HG03521 (cell line): ENCODE measurements around the gene EFCAB12.

Experiments
- ATAC-seq: cut with Tn5 transposase; IDR thresholded peaks from one replicate; pipeline ENCODE4 v1.9.1; 2021; ENCODE audit warnings: mild to moderate bottlenecking, moderate library complexity; ENCODE audit not compliant: unreplicated experiment

EFCAB12 gene

GRCh38 chr3:129428376-129429079 is at the start of gene EFCAB12:
Gene EFCAB12, minus strand, starts transcription at chr3:129428636. Its CDS starts 148 bp downstream, at chr3:129428488.
- peak; percentile 92 for ATAC-seq

DNA sequence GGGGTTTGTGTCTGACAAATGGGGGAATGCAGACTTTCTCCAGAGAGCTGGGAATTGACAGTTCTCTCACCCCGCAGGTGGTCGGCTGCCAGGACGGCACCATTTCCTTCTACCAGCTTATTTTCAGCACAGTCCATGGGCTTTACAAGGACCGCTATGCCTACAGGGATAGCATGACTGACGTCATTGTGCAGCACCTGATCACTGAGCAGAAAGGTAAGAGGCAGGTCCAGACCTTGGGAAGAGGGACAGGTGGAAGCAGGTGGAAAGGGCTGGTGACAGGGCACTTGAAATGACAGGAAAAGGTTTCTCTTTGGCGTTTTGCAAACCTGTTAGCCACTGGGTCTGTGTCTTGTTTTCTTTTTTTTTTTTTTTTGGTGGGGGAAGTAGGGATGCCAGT is 48.1 kb upstream of the EFCAB12 start:
- ATAC-seq: no peak

- ATAC-seq: no peak
Measured at GRCh38 chr3:129475863-129476262, 47.4 kb upstream of the EFCAB12 start.

DNA sequence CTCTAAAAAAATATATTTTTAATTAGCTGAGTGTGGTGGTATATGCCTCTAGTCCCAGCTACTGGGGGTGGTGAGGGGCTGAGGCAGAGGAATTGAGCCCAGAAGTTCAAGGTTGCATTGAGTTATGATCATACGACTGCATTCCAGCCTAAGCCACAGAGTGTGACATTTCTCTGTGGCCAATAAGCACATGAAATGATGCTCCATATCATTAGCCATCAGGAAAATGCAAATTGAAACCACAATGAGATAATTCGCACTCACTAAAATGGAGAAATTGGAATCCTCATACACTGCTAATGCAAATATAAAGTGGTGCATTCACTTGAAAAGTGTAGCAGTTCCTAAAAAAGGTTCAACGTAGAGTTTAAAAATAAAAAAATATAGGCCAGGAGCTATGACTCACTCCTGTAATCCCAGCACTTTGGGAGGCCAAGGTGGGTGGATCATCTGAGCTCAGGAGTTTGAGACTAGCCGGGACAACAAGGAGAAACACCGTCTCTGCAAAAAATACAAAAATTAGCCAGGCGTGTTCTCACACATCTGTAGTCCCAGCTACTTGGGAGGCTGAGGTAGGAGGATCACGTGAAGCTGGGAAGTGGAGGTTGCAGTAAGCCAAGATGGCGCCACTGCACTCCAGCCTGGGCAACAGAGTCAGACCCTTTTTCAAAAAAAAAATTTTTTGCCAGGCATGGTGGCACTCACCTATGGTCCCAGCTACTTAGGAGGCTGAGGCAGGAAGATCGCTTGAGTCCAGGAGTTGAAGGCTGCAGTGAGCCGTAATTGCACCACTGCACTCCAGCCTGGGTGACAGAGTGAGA is 46.8 kb upstream of the EFCAB12 start:
- ATAC-seq: no peak

- ATAC-seq: no peak
Measured at GRCh38 chr3:129473769-129474152, 45.3 kb upstream of the EFCAB12 start.

- ATAC-seq: no peak
Measured at GRCh38 chr3:129473067-129473768, 44.8 kb upstream of the EFCAB12 start.

DNA sequence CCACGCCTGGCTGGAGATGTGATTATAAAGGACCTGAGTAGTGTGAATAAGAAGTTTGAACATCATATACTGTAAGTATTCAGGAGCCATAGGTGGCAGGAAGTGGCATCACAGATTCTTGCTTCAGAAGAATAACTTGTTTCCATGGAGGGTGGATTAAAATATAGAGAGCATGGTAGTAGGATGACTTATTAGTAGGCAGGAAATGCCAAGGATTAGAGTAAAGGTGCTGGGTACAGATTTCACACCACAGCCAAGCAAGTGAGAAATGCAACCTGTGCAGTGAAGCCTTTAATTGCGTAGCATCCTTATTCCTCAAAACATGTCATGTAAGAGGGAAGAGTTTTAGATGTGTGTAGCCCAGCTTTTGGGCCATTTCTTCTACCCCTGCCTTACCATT is 42.4 kb upstream of the EFCAB12 start:
- no peak for ATAC-seq

GRCh38 chr3:129469026-129469425 is 40.6 kb upstream of the EFCAB12 start:
- no peak for ATAC-seq

- no peak for ATAC-seq
Measured at GRCh38 chr3:129467932-129468331, 39.5 kb upstream of the EFCAB12 start.

DNA sequence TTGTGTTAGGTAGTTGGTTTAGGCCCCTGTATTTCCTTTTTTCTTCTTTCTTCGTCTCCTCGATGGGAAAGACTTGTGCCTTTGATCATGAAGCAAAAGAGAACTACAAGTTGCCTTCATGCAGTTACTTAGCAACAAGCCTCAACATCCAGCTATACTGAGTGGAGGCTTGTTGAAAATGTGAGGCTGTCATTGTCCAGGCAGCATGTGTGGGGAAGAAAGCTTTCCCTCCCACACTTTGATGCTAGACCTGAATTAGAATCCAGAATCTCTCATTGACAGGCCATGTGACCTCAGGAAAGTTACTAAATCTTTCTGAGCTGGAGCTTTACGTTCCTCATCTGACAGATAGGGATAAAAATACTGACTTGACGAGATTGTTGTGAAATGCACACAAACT is 35.3 kb upstream of the EFCAB12 start:
- ATAC-seq: no peak

DNA sequence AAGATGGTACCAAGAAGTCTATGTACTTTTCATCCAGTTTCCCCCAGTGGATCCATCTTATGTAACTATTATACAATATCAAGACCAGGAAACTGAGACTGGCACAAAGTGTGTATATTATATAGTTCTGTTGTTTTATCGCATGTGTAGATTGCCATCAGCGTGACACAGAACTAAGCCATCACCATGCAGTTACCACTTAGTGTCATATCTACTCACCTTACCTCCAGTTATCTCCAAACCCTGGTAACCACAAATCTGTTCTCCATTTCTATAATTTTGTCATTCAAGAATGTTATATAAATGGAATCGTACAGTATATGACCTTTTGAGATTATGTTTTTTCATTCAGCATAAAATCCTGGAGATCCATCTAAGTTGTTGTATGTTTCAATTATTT is 34.7 kb upstream of the EFCAB12 start:
- no peak for ATAC-seq

- no peak for ATAC-seq
Measured at GRCh38 chr3:129462361-129462968, 34.0 kb upstream of the EFCAB12 start.

DNA sequence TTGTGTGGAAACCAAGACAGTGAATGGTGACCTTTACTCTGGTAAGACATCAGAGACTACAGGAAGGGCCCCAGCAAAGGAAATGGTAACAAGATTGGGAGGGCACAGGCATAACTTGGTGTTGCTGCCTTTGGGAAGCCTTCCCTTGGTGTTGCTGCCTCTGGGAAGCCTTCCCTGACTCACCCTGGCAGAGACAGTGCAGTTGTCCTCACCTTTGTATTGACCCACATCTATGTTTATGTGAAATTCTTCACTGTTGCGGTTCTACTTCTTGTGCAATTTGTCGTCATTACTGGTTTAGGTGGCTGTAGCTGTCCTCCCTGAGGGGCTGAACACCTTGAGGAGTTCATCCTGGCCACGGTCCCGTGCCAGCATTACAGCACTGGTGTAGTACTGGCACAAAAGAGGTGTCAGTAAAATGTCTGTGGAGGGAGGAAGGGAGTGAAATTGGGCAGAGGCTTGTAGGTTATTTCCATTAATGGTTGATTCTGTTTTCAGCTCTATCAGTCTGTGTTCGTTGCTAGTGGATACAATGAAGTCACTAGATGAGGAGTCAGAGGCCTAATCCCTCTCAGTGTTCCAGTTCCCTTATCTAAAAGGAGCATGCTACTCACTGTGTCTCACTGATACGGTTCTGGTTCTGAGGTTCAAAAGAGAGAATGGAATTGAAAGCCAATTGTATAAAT is 33.2 kb upstream of the EFCAB12 start:
- no peak for ATAC-seq

- ATAC-seq: no peak
Measured at GRCh38 chr3:129461022-129461421, 32.6 kb upstream of the EFCAB12 start.

DNA sequence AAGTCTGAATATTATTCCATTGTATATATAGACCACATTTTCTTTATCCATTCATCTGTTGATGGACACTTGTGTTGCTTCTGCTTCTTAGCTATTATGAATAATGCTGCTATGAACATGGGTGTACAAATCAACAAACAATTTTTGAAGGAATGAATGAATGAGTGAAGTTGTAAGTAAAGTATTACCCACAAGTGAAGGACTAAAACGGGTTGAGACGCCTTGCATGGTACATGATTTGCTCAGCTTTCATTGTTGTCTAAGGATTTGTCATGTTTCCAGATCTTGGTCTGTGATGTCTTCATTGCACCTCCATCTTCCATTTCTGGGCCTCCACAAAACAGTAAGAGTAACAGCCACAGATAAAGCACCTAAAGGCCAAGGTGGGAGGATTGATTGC is 32.1 kb upstream of the EFCAB12 start:
- no peak for ATAC-seq

DNA sequence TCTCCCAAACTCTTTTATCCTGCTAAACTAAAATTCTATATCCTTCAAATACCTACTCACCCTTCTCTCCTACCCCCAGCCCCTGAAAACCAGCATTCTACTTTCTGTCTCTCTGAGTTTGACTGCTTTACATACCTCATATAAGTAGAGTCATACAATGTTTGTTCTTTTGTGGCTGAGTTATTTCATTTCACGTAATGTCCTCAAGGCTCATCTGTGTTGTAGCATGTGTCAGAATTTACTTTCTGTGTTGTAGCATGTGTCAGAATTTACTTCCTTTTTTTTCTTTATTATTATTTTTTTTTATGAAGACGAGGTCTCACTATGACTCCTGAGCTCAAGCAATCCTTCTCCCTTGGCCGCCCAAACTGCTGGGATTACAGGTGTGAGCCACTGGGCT is 31.7 kb upstream of the EFCAB12 start:
- no peak for ATAC-seq

- no peak for ATAC-seq
Measured at GRCh38 chr3:129453732-129454131, 25.3 kb upstream of the EFCAB12 start.

- ATAC-seq: no peak
Measured at GRCh38 chr3:129449279-129450115, 21.1 kb upstream of the EFCAB12 start.

DNA sequence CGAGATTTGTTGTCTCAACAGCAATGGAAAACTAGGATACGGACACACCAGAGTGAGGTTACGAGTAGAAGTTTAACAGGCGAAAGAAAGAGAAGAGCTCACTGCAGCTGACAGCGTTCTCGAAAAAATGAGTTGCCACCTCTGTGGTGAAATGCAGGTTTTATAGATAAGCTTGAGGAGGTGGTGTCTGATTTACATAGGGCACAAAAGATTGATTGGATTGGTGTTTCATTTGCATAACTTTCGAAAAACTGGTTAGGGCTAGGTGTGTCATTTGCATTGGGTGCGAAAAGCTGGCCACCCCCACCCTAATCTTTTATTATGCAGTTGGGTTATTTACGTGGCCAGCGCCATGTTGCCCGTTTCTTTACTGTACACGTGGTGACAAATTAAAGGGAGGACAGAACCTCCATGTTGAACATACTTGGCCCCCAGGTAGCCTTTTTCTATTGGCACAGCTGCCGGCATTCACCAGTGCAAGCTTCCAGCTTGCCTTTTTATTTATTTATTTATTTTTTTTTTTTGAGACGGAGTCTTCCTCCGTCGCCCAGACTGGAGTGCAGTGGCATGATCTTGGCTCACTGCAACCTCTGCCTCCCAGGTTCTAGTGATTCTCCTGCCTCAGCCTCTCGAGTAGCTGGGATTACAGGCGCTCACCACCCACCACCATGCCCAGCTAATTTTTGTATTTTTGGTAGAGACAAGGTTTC is 19.9 kb upstream of the EFCAB12 start:
- ATAC-seq: no peak
